ENCODE measurements around the gene ZFP69.

ZFP69 gene

GRCh38 chr1:40476924-40477677 lies at the start of gene ZFP69:
Gene ZFP69, plus strand, starts transcription at chr1:40477290. Its CDS starts 2,072 bp downstream, at chr1:40479362.
- in situ Hi-C loops (cut with MboI; ENCODE audit: low pct_unique_long_range_greater_than_20kb, low sequenced_read_pairs, unreplicated experiment) = no loop called here
- peak; percentile 89 for DNase-seq (ENCODE audit: low spot score)
- TF ChIP-seq CTCF (IDR thresholded peaks at IDR 0.05; ENCODE audit: extremely low read depth, insufficient read depth, missing control alignments) = no peak

GRCh38 chr1:40431385-40431784 lies 45.7 kb upstream of the ZFP69 start:
- DNase-seq (ENCODE audit: low spot score) = no peak
- no peak for TF ChIP-seq CTCF (IDR thresholded peaks at IDR 0.05; ENCODE audit: extremely low read depth, insufficient read depth, missing control alignments)
- in situ Hi-C loops (cut with MboI; ENCODE audit: low pct_unique_long_range_greater_than_20kb, low sequenced_read_pairs, unreplicated experiment) = no loop called here

- DNase-seq (ENCODE audit: low spot score) = no peak
- no peak for TF ChIP-seq CTCF (IDR thresholded peaks at IDR 0.05; ENCODE audit: extremely low read depth, insufficient read depth, missing control alignments)
- in situ Hi-C loops (cut with MboI; ENCODE audit: low pct_unique_long_range_greater_than_20kb, low sequenced_read_pairs, unreplicated experiment) = no loop called here
Observed at GRCh38 chr1:40432644-40433390, 44.3 kb upstream of the ZFP69 start.

GRCh38 chr1:40435471-40435870 lies 41.6 kb upstream of the ZFP69 start:
- in situ Hi-C loops (cut with MboI; ENCODE audit: low pct_unique_long_range_greater_than_20kb, low sequenced_read_pairs, unreplicated experiment) = no loop called here
- no peak for TF ChIP-seq CTCF (IDR thresholded peaks at IDR 0.05; ENCODE audit: extremely low read depth, insufficient read depth, missing control alignments)
- no peak for DNase-seq (ENCODE audit: low spot score)

GRCh38 chr1:40435876-40436275 lies 41.2 kb upstream of the ZFP69 start:
- in situ Hi-C loops (cut with MboI; ENCODE audit: low pct_unique_long_range_greater_than_20kb, low sequenced_read_pairs, unreplicated experiment) = no loop called here
- no peak for DNase-seq (ENCODE audit: low spot score)

More at GRCh38 chr1:40435876-40436275, 41.2 kb upstream of the ZFP69 start:
- no peak for TF ChIP-seq CTCF (IDR thresholded peaks at IDR 0.05; ENCODE audit: extremely low read depth, insufficient read depth, missing control alignments)
